ENCODE measurements around the gene ADRA2A. TPM values are rescaled to one million over a fixed set of nuclear protein-coding genes. Genes with fewer than 3 reads are reported as not detected.

Gene ADRA2A
- polyA plus RNA-seq, 3 donors: not detected

- H3K4me2 ChIP-seq (replicated peaks; ENCODE audit: extremely low read depth, low read length, poor library complexity, severe bottlenecking): no peak overlapping the region
- H3K27ac ChIP-seq (ENCODE audit: low read depth in 1 of 2, low read length in 2 of 2): no peak overlapping the region
- H3K27ac Mint-ChIP-seq: no peak overlapping the region
- H3K36me3 Mint-ChIP-seq: no peaks in the 10 kb centered on the region
- DNase-seq: no peak
- H3K9me3 Mint-ChIP-seq: peaks cover 15 to 30% (median 21%) of the 10 kb centered on the region in 7 donors
- no peak overlapping the region for H3K9ac ChIP-seq (ENCODE audit: insufficient read depth, low read length, poor library complexity, severe bottlenecking)
- WGBS (ENCODE audit: insufficient coverage): 100% methylated on average over 2 of the region's 4 CpGs
- H3K4me3 Mint-ChIP-seq: no peak overlapping the region
- no peaks in the 10 kb centered on the region for H3K79me2 ChIP-seq (ENCODE audit: insufficient read depth, low read length)
- H3K27me3 ChIP-seq (ENCODE audit: control insufficient read depth in 2 of 2, insufficient read depth in 2 of 2, low read length in 2 of 2): no peaks in the 10 kb centered on the region
- H3K4me3 ChIP-seq (replicated peaks in 1 of 3; ENCODE audit: low read depth in 2 of 3, low read length in 3 of 3): no peak overlapping the region
- peaks cover 18 to 21% of the 10 kb centered on the region in 2 donors for H3K9me3 ChIP-seq (replicated peaks in 1 of 2; ENCODE audit: control insufficient read depth in 1 of 2, insufficient read depth in 1 of 2, low read length in 2 of 2)
- H3K4me1 Mint-ChIP-seq: no peaks in the 10 kb centered on the region
- H3K36me3 ChIP-seq (replicated peaks in 1 of 2; ENCODE audit: control insufficient read depth in 1 of 2, insufficient read depth in 2 of 2, low read length in 2 of 2): no peaks in the 10 kb centered on the region
- H3K27me3 Mint-ChIP-seq (ENCODE audit: low read depth in 3 of 3): peaks cover 3 to 6% (median 5%) of the 10 kb centered on the region in 3 donors
- no peak for TF ChIP-seq CTCF (IDR thresholded peaks at IDR 0.05)
- no peaks in the 10 kb centered on the region for H4K20me1 ChIP-seq (ENCODE audit: insufficient read depth, low read length)
- H3K4me1 ChIP-seq (ENCODE audit: control insufficient read depth in 1 of 2, insufficient read depth in 2 of 2, low read length in 2 of 2): no peaks in the 10 kb centered on the region
- no peak overlapping the region for H2AFZ ChIP-seq (ENCODE audit: insufficient read depth, low read depth, low read length, poor library complexity, severe bottlenecking)
- intact Hi-C loops (cut with micrococcal nuclease): no loop called here
Observed at GRCh38 chr10:111087968-111088505, 11.2 kb downstream of the ADRA2A start.

- Histone ChIP-seq H3K4me3 (replicated peaks in 1 of 3; ENCODE audit: low read depth in 2 of 3, low read length in 3 of 3) (no peak overlapping the region), H3K27me3 (ENCODE audit: control insufficient read depth in 2 of 2, insufficient read depth in 2 of 2, low read length in 2 of 2) (no peaks in the 10 kb centered on the region), H3K36me3 (replicated peaks in 1 of 2; ENCODE audit: control insufficient read depth in 1 of 2, insufficient read depth in 2 of 2, low read length in 2 of 2) (no peaks in the 10 kb centered on the region), H2AFZ (ENCODE audit: insufficient read depth, low read depth, low read length, poor library complexity, severe bottlenecking) (no peak overlapping the region), H3K9ac (ENCODE audit: insufficient read depth, low read length, poor library complexity, severe bottlenecking) (no peak overlapping the region), H3K4me2 (replicated peaks; ENCODE audit: extremely low read depth, low read length, poor library complexity, severe bottlenecking) (no peak overlapping the region), H3K9me3 (replicated peaks in 1 of 2; ENCODE audit: control insufficient read depth in 1 of 2, insufficient read depth in 1 of 2, low read length in 2 of 2) (peaks cover 18 to 21% of the 10 kb centered on the region in 2 donors), H4K20me1 (ENCODE audit: insufficient read depth, low read length) (no peaks in the 10 kb centered on the region), H3K4me1 (ENCODE audit: control insufficient read depth in 1 of 2, insufficient read depth in 2 of 2, low read length in 2 of 2) (no peaks in the 10 kb centered on the region), H3K27ac (ENCODE audit: low read depth in 1 of 2, low read length in 2 of 2) (no peak overlapping the region), H3K79me2 (ENCODE audit: insufficient read depth, low read length) (no peaks in the 10 kb centered on the region)
- DNase-seq: no peak
- peaks cover 15 to 30% (median 21%) of the 10 kb centered on the region in 7 donors for H3K9me3 Mint-ChIP-seq
- H3K4me3 Mint-ChIP-seq: no peak overlapping the region
- 100% methylated on average over 1 of the region's 3 CpGs for WGBS (ENCODE audit: insufficient coverage)
- intact Hi-C loops (cut with micrococcal nuclease): no loop called here
- H3K4me1 Mint-ChIP-seq: peaks cover 4% of the 10 kb centered on the region
- H3K27ac Mint-ChIP-seq: no peak overlapping the region
- peaks cover 3 to 6% (median 5%) of the 10 kb centered on the region in 3 donors for H3K27me3 Mint-ChIP-seq (ENCODE audit: low read depth in 3 of 3)
- TF ChIP-seq CTCF (IDR thresholded peaks at IDR 0.05): no peak
- no peaks in the 10 kb centered on the region for H3K36me3 Mint-ChIP-seq
Observed at GRCh38 chr10:111089293-111089692, 12.5 kb downstream of the ADRA2A start.
